Measurements from ENCODE around the gene NAT9. TPM values are rescaled to one million over a fixed set of nuclear protein-coding genes. Genes with fewer than 3 reads are reported as not detected.

The NAT9 gene
- total and polyA plus RNA-seq, 2 donors (not counting 1 experiment from before 2014, with no cell fraction given) = 34.7 to 39.6 TPM

GRCh38 chr17:74796211-74796610 is 20.1 kb upstream of the NAT9 start:
- TF ChIP-seq CTCF (conservative IDR thresholded peaks at IDR 0.05 in 1 of 2, IDR thresholded peaks at IDR 0.05 in 1 of 2; ENCODE audit: low read depth in 1 of 2, low read length in 2 of 2) (no peak), EZH2 (IDR thresholded peaks at IDR 0.05; ENCODE audit: low read length, missing control alignments) (no peak)
- H3K79me2 ChIP-seq (ENCODE audit: control insufficient read depth, insufficient read depth, low read length) = no peaks in the 10 kb centered on the region
- H3K4me2 ChIP-seq (ENCODE audit: extremely low read depth, insufficient read depth, low read length) = no peak overlapping the region
- no peak overlapping the region for H3K4me3 ChIP-seq (replicated peaks in 1 of 4; ENCODE audit: control extremely low read depth in 1 of 4, insufficient read depth in 1 of 4, low read depth in 3 of 4, low read length in 4 of 4)
- no peak overlapping the region for H3K27ac ChIP-seq (ENCODE audit: insufficient read depth, low read length)
- no peaks in the 10 kb centered on the region for H4K20me1 ChIP-seq (ENCODE audit: control insufficient read depth, extremely low read depth, insufficient read depth, low read length)
- no peaks in the 10 kb centered on the region for H3K9me3 ChIP-seq (ENCODE audit: control insufficient read depth, insufficient read depth, low read depth, low read length)
- peaks cover 12% of the 10 kb centered on the region for H3K36me3 ChIP-seq (ENCODE audit: control insufficient read depth, insufficient read depth, low read length)
- H3K27me3 ChIP-seq (ENCODE audit: control insufficient read depth, insufficient read depth, low read length) = no peaks in the 10 kb centered on the region
- H2AFZ ChIP-seq (ENCODE audit: low read length) = no peak overlapping the region
- DNase-seq (ENCODE audit: low read depth in 2 of 2) = no peak
- no peak overlapping the region for H3K9ac ChIP-seq (ENCODE audit: insufficient read depth, low read length)
- H3K4me1 ChIP-seq (ENCODE audit: control insufficient read depth, extremely low read depth, insufficient read depth, low read length) = peaks cover 2% of the 10 kb centered on the region

- Histone ChIP-seq H3K27ac (ENCODE audit: insufficient read depth, low read length) (no peak overlapping the region), H3K9ac (ENCODE audit: insufficient read depth, low read length) (no peak overlapping the region), H3K4me2 (ENCODE audit: extremely low read depth, insufficient read depth, low read length) (no peak overlapping the region), H3K27me3 (ENCODE audit: control insufficient read depth, insufficient read depth, low read length) (no peaks in the 10 kb centered on the region), H3K36me3 (ENCODE audit: control insufficient read depth, insufficient read depth, low read length) (peaks cover 10% of the 10 kb centered on the region), H3K4me1 (ENCODE audit: control insufficient read depth, extremely low read depth, insufficient read depth, low read length) (peaks cover 2% of the 10 kb centered on the region), H3K9me3 (ENCODE audit: control insufficient read depth, insufficient read depth, low read depth, low read length) (no peaks in the 10 kb centered on the region), H3K4me3 (replicated peaks in 1 of 4; ENCODE audit: control extremely low read depth in 1 of 4, insufficient read depth in 1 of 4, low read depth in 3 of 4, low read length in 4 of 4) (no peak overlapping the region), H2AFZ (ENCODE audit: low read length) (no peak overlapping the region), H4K20me1 (ENCODE audit: control insufficient read depth, extremely low read depth, insufficient read depth, low read length) (no peaks in the 10 kb centered on the region), H3K79me2 (ENCODE audit: control insufficient read depth, insufficient read depth, low read length) (no peaks in the 10 kb centered on the region)
- no peak for DNase-seq (ENCODE audit: low read depth in 2 of 2)
- TF ChIP-seq CTCF (conservative IDR thresholded peaks at IDR 0.05 in 1 of 2, IDR thresholded peaks at IDR 0.05 in 1 of 2; ENCODE audit: low read depth in 1 of 2, low read length in 2 of 2) = no peak
Observed at GRCh38 chr17:74795327-74796020, 19.3 kb upstream of the NAT9 start.

- Histone ChIP-seq H3K9me3 (ENCODE audit: control insufficient read depth, insufficient read depth, low read depth, low read length) (no peaks in the 10 kb centered on the region), H3K9ac (ENCODE audit: insufficient read depth, low read length) (no peak overlapping the region), H3K4me1 (ENCODE audit: control insufficient read depth, extremely low read depth, insufficient read depth, low read length) (no peaks in the 10 kb centered on the region), H3K79me2 (ENCODE audit: control insufficient read depth, insufficient read depth, low read length) (no peaks in the 10 kb centered on the region), H4K20me1 (ENCODE audit: control insufficient read depth, extremely low read depth, insufficient read depth, low read length) (no peaks in the 10 kb centered on the region), H3K4me3 (replicated peaks in 1 of 4; ENCODE audit: control extremely low read depth in 1 of 4, insufficient read depth in 1 of 4, low read depth in 3 of 4, low read length in 4 of 4) (no peak overlapping the region), H3K4me2 (ENCODE audit: extremely low read depth, insufficient read depth, low read length) (no peak overlapping the region), H3K36me3 (ENCODE audit: control insufficient read depth, insufficient read depth, low read length) (peaks cover 13% of the 10 kb centered on the region), H2AFZ (ENCODE audit: low read length) (no peak overlapping the region), H3K27me3 (ENCODE audit: control insufficient read depth, insufficient read depth, low read length) (no peaks in the 10 kb centered on the region), H3K27ac (ENCODE audit: insufficient read depth, low read length) (no peak overlapping the region)
- TF ChIP-seq CTCF (conservative IDR thresholded peaks at IDR 0.05 in 1 of 2, IDR thresholded peaks at IDR 0.05 in 1 of 2; ENCODE audit: low read depth in 1 of 2, low read length in 2 of 2) (no peak), EZH2 (IDR thresholded peaks at IDR 0.05; ENCODE audit: low read length, missing control alignments) (no peak)
- DNase-seq (ENCODE audit: low read depth in 2 of 2) = no peak
Observed at GRCh38 chr17:74792586-74793105, 16.5 kb upstream of the NAT9 start.
